GM18499 (cell line): ENCODE data around the gene TRAF4.
"Not testable (repeated sequence)": the region's sequence is repeated elsewhere in the genome, so short reads cannot be mapped to it uniquely, and the experiment has no call there.

Experiments
- ATAC-seq: cut with Tn5 transposase; IDR thresholded peaks from one replicate; pipeline ENCODE4 v1.9.1; 2021; ENCODE audit warnings: moderate number of reproducible peaks; ENCODE audit not compliant: insufficient read depth, unreplicated experiment

Gene TRAF4

GRCh38 chr17:28728364-28729200 lies 15.2 kb upstream of the TRAF4 start, which contains the start of gene NEK8:
NEK8 (plus strand) TSS chr17:28728788; CDS start chr17:28728814, 26 bp downstream.
- peak; percentile 22 for ATAC-seq

DNA sequence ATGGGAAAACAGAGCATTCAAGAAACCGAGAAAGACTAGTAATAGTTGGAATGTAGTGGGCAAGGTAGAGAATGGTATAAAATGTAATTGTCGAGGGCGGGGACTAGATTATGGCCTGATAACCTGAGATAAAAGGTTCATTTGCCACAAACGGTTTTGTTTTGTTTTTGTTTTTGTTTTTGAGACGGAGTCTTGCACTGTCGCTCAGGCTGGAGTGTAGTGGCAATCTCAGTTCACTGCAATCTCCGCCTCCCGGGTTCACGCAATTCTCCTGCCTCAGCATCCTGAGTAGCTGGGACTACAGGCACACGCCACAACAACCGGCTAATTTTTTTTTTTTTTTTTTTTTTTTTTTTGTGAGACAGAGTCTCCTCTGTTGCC lies 13.9 kb upstream of the TRAF4 start:
- ATAC-seq = no peak

GRCh38 chr17:28733346-28733745 lies 10.5 kb upstream of the TRAF4 start:
- no peak for ATAC-seq

GRCh38 chr17:28734712-28735241 lies 9.0 kb upstream of the TRAF4 start:
- ATAC-seq = no peak

GRCh38 chr17:28735242-28735722 lies 8.5 kb upstream of the TRAF4 start:
- ATAC-seq = no peak

DNA sequence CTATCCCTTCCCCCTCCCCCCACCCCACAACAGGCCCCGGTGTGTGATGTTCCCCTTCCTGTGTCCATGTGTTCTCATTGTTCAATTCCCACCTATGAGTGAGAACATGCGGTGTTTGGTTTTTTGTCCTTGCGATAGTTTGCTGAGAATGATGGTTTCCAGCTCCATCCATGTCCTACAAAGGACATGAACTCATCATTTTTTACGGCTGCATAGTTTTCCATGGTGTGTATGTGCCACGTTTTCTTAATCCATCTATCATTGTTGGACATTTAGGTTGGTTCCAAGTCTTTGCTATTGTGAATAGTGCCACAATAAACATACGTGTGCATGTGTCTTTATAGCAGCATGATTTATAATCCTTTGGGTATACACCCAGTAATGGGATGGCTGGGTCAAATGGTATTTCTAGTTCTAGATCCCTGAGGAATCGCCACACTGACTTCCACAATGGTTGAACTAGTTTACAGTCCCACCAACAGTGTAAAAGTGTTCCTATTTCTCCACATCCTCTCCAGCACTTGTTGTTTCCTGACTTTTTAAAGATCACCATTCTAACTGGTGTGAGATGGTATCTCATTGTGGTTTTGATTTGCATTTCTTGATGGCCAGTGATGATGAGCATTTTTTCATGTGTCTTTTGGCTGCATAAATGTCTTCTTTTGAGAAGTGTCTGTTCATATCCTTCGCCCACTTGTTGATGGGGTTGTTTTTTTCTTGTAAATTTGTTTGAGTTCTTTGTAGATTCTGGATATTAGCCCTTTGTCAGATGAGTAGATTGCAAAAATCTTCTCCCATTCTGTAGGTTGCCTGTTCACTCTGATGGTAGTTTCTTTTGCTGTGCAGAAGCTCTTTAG lies 7.7 kb upstream of the TRAF4 start:
- not testable (repeated sequence) for ATAC-seq

DNA sequence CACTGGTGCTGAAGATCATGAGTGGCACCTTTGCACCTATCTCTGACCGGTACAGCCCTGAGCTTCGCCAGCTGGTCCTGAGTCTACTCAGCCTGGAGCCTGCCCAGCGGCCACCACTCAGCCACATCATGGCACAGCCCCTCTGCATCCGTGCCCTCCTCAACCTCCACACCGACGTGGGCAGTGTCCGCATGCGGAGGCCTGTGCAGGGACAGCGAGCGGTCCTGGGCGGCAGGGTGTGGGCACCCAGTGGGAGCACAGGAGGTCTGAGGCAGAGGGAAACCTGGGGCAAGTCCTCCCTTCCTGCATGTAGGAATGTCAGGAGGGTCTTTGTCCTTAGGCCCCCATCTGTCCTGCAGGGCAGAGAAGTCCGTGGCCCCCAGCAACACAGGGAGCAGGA lies 6.5 kb upstream of the TRAF4 start:
- no peak for ATAC-seq

- no peak for ATAC-seq
These were observed 5.8 kb upstream of the TRAF4 start for GRCh38 chr17:28737770-28738679.

DNA sequence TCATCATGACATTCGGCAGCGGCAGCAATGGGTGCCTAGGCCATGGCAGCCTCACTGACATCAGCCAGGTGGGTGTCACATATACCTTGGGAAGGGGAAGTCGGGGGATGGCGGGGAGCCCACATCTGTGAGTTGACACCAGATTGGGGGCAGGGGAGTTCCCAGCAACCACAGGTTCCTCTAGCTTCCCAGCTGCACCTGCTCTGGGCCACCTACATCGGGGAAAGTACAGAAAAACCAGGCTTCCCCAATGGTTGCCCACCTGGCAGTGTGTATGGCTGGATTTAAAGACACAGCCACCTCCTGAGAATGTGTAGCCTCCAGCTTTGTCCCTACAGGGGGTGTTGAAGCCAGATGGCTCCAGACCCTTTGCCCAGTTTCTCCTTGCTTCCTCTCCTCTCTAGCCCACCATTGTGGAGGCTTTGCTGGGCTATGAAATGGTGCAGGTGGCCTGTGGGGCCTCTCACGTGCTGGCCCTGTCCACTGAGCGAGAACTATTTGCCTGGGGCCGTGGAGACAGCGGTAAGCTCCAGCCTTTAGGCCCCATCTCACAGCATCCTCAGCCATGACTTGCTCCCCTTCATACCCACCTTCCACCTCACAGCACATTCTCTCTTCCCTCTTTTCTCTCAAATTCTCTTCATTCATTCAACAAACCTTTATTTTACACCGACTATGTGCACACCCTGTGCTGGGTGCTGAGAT lies 5.0 kb upstream of the TRAF4 start:
- ATAC-seq = no peak

GRCh38 chr17:28740406-28741357 lies 3.1 kb upstream of the TRAF4 start:
- no peak for ATAC-seq

- no peak for ATAC-seq
These were observed 2.2 kb upstream of the TRAF4 start for GRCh38 chr17:28741358-28742349.

GRCh38 chr17:28744104-28744971 lies 527 bp downstream of the TRAF4 start:
- ATAC-seq = no peak

DNA sequence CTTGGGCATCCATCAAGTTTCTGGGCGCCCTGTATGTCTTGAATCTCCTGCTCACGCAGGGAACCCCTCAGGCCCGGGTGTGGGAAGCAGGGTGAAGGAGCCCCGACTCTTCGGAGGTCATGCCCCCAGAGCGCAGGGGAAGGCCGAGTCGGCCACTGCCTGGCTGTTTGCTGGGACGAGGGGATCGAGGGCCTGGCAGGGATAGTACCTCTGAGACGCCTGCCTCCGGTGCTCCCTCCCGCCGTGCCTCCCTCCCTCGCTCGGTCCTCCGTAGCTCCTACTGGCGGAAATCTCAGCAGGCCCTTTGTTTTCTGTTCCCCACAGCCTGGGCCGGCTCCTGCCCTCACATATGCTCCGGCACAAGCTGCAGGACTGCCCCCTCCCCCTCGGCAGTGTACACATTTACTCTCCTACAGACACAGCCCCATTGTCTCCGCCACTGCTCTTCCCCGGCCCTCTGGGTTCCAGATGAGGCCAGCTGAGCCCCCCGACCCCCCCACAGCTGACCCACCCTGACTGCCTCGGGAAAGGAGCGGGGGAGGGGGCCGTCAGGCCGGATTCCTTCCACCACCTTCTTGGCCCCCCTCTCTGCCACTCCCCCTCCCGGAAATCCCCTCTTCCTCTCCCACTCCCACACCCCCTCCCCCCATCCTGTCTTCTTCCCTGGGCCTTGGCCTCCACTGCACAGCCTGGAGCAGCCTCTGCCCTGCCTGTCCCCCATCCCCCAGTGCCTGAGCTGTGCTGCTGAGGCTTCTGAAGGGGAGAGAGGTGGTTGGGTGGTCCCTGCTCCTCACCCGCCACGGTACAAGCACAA lies 1.4 kb downstream of the TRAF4 start:
- ATAC-seq = no peak

DNA sequence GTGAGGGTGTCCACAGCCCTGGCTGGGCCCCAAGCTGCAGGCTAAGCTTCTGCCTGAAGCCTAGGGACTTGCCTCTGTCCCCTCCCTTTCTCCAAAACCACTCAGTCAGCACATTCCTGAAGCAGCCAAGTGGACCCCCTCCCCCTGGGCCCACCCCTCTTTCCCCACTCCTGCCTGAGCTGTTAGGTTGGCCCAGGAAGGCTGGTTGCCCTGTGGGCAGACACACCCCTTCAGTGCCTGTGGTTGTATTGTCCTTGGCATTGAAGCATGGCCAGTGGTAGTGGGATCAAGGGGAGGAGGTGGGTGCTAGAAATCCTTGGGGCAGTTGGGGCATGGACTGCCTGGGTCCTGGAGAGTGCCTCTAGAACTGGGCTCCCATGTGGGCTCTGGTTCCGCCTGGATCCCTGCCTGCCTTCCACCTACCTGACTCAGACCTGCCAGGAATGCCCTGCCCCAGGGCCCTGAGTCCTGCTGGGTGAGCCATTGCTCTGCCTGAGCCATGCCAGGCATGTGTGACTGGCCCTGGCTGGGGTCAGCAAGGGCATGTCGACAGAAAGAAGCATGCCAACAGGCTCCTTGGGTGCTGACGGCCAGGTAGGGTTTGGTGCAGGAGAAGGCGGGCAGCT lies 2.1 kb downstream of the TRAF4 start:
- no peak for ATAC-seq

- ATAC-seq = no peak
These were observed 2.8 kb downstream of the TRAF4 start for GRCh38 chr17:28746611-28747050.
